Thoracic aorta (tissue), 2 donors: ENCODE results near the gene STON2. TPM values are rescaled to one million over a fixed set of nuclear protein-coding genes. Genes with fewer than 3 reads are reported as not detected.
A peak's percentile ranks its signal among the peaks of the same experiment; 100 is the strongest.

Experiments
- ATAC-seq: fragments of 150-250 bp; one replicate; pipeline ENCODE4 v1.8.0; 2017; ENCODE audit warnings: low read depth; ENCODE audit not compliant: insufficient number of reproducible peaks, low FRiP score
- DNase-seq: peaks from one replicate; pipeline ENCODE4 v3.0.0-alpha.2; 2020; ENCODE audit warnings: low spot score
- H3K27ac ChIP-seq, 2 donors: fragments of 200-600 bp; sonication (generic); 1 replicate in 1 of 2; 2 replicates in 1 of 2; pipeline ENCODE4 v1.5.1; 2016; ENCODE audit warnings: mild to moderate bottlenecking in 2 of 2, moderate library complexity in 2 of 2
- H3K27me3 ChIP-seq: fragments of 200-600 bp; sonication (generic); replicated peaks from 2 replicates; pipeline ENCODE4 v1.6.0; 2016; ENCODE audit warnings: mild to moderate bottlenecking; ENCODE audit not compliant: insufficient read depth
- H3K36me3 ChIP-seq: fragments of 200-600 bp; sonication (generic); one replicate; pipeline ENCODE4 v1.5.1; 2016
- H3K4me1 ChIP-seq, 2 donors: fragments of 200-600 bp; sonication (generic); 1 replicate in 1 of 2; 2 replicates in 1 of 2; pipeline versions ENCODE4 v1.5.1 to v1.6.0; 2016; ENCODE audit warnings: low read depth in 2 of 2, mild to moderate bottlenecking in 1 of 2; ENCODE audit not compliant: control insufficient read depth in 1 of 2
- H3K4me3 ChIP-seq: fragments of 200-600 bp; sonication (generic); 2 replicates; pipeline ENCODE4 v1.5.1; 2016; ENCODE audit warnings: mild to moderate bottlenecking
- H3K9me3 ChIP-seq: fragments of 200-600 bp; sonication (generic); 2 replicates; pipeline ENCODE4 v1.5.1; 2016
- CTCF ChIP-seq: fragments of 200-600 bp; sonication (generic); IDR thresholded peaks from one replicate; pipeline ENCODE4 v1.5.1; 2019; ENCODE audit warnings: antibody characterized with exemption
- total RNA-seq, 2 donors: library from RNA; depleted of rRNA; stranded (reverse); fragments of >200 nt; gene quantifications; one replicate each; pipeline versions ENCODE4 v1.1.0 to v1.2.3, GENCODE V29; 2016

The STON2 gene
- total RNA-seq, 2 donors from 2014 or later = 8.1 to 10.4 TPM

GRCh38 chr14:81269100-81269978, 130.8 kb downstream of the STON2 start:
- DNase-seq (no peak), ATAC-seq (peak; percentile 59)
- Histone ChIP-seq H3K27ac (no peak overlapping the region), H3K4me1 (no peaks in the 10 kb centered on the region), H3K9me3 (no peaks in the 10 kb centered on the region), H3K36me3 (no peaks in the 10 kb centered on the region), H3K4me3 (no peak overlapping the region), H3K27me3 (no peaks in the 10 kb centered on the region)
- TF ChIP-seq CTCF = peak; percentile 64

GRCh38 chr14:81268016-81268416, 132.1 kb downstream of the STON2 start:
- H3K9me3 ChIP-seq = no peaks in the 10 kb centered on the region
- ATAC-seq (no peak), DNase-seq (no peak)
- no peaks in the 10 kb centered on the region for H3K36me3 ChIP-seq
- no peak overlapping the region for H3K4me3 ChIP-seq
- no peak for TF ChIP-seq CTCF
- no peaks in the 10 kb centered on the region for H3K4me1 ChIP-seq
- H3K27me3 ChIP-seq = no peaks in the 10 kb centered on the region
- H3K27ac ChIP-seq = no peak overlapping the region

- TF ChIP-seq CTCF = no peak
- Histone ChIP-seq H3K4me1 (no peaks in the 10 kb centered on the region), H3K9me3 (no peaks in the 10 kb centered on the region), H3K4me3 (no peak overlapping the region), H3K27ac (no peak overlapping the region), H3K36me3 (no peaks in the 10 kb centered on the region), H3K27me3 (no peaks in the 10 kb centered on the region)
- no peak for DNase-seq
- no peak for ATAC-seq
These were observed 134.4 kb downstream of the STON2 start for GRCh38 chr14:81265636-81266169.

GRCh38 chr14:81264671-81265070, 135.5 kb downstream of the STON2 start:
- Histone ChIP-seq H3K27ac (no peak overlapping the region), H3K4me1 (no peaks in the 10 kb centered on the region), H3K4me3 (no peak overlapping the region), H3K9me3 (no peaks in the 10 kb centered on the region), H3K27me3 (no peaks in the 10 kb centered on the region), H3K36me3 (no peaks in the 10 kb centered on the region)
- DNase-seq (no peak), ATAC-seq (no peak)
- no peak for TF ChIP-seq CTCF

- Histone ChIP-seq H3K9me3 (no peaks in the 10 kb centered on the region), H3K36me3 (no peaks in the 10 kb centered on the region), H3K4me3 (no peak overlapping the region), H3K27me3 (no peaks in the 10 kb centered on the region), H3K4me1 (no peaks in the 10 kb centered on the region), H3K27ac (no peak overlapping the region)
- no peak for ATAC-seq
- TF ChIP-seq CTCF = no peak
- DNase-seq = no peak
These were observed 136.2 kb downstream of the STON2 start for GRCh38 chr14:81263777-81264410.
